Measurements from ENCODE around the gene EPGN. TPM values are rescaled to one million over a fixed set of nuclear protein-coding genes. Genes with fewer than 3 reads are reported as not detected.

EPGN gene
- total RNA-seq, 1 donor from 2014 or later, result 6.9 TPM

DNA sequence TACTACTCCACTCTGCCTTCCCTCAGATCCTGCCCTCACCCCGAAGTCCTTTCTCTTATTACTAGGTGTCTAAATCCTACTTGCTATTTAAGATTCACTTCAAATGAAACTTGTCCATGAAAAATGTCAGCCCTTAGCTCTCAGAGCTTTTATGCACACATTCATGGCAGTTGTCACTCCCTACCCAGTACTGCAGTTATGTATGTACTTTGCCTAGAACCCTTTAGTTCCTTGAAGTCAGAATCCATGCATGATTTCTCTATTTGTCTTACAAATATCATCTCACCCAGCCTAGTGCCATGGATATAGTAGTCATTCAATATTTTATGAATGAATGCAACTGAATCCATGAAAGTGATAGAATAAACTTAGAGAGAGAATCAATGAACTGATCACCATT lies 3.3 kb upstream of the EPGN start:
- H3K4me1 ChIP-seq, result no peaks in the 10 kb centered on the region
- no peak overlapping the region for H3K4me3 ChIP-seq
- no peaks in the 10 kb centered on the region for H3K9me3 ChIP-seq
- H3K27me3 ChIP-seq, result no peaks in the 10 kb centered on the region
- no peaks in the 10 kb centered on the region for H3K36me3 ChIP-seq
- DNase-seq (ENCODE audit: extremely low spot score in 2 of 2), result no peak
- no peak overlapping the region for H3K27ac ChIP-seq
- TF ChIP-seq CTCF (IDR thresholded peaks at IDR 0.05) (no peak), POLR2AphosphoS5 (IDR thresholded peaks at IDR 0.05; ENCODE audit: insufficient read depth in 1 of 2, low read depth in 1 of 2) (no peak), POLR2A (IDR thresholded peaks at IDR 0.05) (no peak)
- intact Hi-C loops (cut with DNase I), result loop anchor here (10.0 kb wide), 1 partner anchor 110 kb away; no protein-coding TSS in a partner anchor

- TF ChIP-seq POLR2AphosphoS5 (IDR thresholded peaks at IDR 0.05; ENCODE audit: insufficient read depth in 1 of 2, low read depth in 1 of 2), result no peak
- TF ChIP-seq POLR2A (IDR thresholded peaks at IDR 0.05), result no peak
- TF ChIP-seq CTCF (IDR thresholded peaks at IDR 0.05), result no peak
- H3K27ac ChIP-seq, result no peak overlapping the region
- intact Hi-C loops (cut with DNase I), result loop anchor here (10.0 kb wide), 1 partner anchor 112 kb away; no protein-coding TSS in a partner anchor
- no peaks in the 10 kb centered on the region for H3K4me1 ChIP-seq
- no peak for DNase-seq (ENCODE audit: extremely low spot score in 2 of 2)
- no peaks in the 10 kb centered on the region for H3K27me3 ChIP-seq
- no peaks in the 10 kb centered on the region for H3K36me3 ChIP-seq
- H3K9me3 ChIP-seq, result no peaks in the 10 kb centered on the region
- no peak overlapping the region for H3K4me3 ChIP-seq
Measured at GRCh38 chr4:74307170-74307569, 1.1 kb upstream of the EPGN start.

- Histone ChIP-seq H3K27ac (no peak overlapping the region), H3K9me3 (no peaks in the 10 kb centered on the region), H3K4me1 (no peaks in the 10 kb centered on the region), H3K36me3 (no peaks in the 10 kb centered on the region), H3K27me3 (no peaks in the 10 kb centered on the region), H3K4me3 (peak overlapping the region in 1 of 2 donors; percentile 18)
- intact Hi-C loops (cut with DNase I), result loop anchor here (10.0 kb wide), 1 partner anchor 114 kb away; no protein-coding TSS in a partner anchor
- TF ChIP-seq CTCF (IDR thresholded peaks at IDR 0.05) (no peak), POLR2AphosphoS5 (IDR thresholded peaks at IDR 0.05; ENCODE audit: insufficient read depth in 1 of 2, low read depth in 1 of 2) (no peak), POLR2A (IDR thresholded peaks at IDR 0.05) (no peak)
- no peak for DNase-seq (ENCODE audit: extremely low spot score in 2 of 2)
Measured at GRCh38 chr4:74309223-74309622, 953 bp downstream of the EPGN start.

- TF ChIP-seq CTCF (IDR thresholded peaks at IDR 0.05) (peak in 1 of 3 experiments; percentile 18), POLR2AphosphoS5 (IDR thresholded peaks at IDR 0.05; ENCODE audit: insufficient read depth in 1 of 2, low read depth in 1 of 2) (no peak), POLR2A (IDR thresholded peaks at IDR 0.05) (no peak)
- H3K27ac ChIP-seq, result no peak overlapping the region
- DNase-seq (ENCODE audit: extremely low spot score in 2 of 2), result no peak
- no peaks in the 10 kb centered on the region for H3K27me3 ChIP-seq
- no peaks in the 10 kb centered on the region for H3K9me3 ChIP-seq
- no peaks in the 10 kb centered on the region for H3K36me3 ChIP-seq
- H3K4me1 ChIP-seq, result no peaks in the 10 kb centered on the region
- H3K4me3 ChIP-seq, result no peak overlapping the region
- intact Hi-C loops (cut with DNase I), result no loop called here
Measured at GRCh38 chr4:74311696-74312313, 3.5 kb downstream of the EPGN start.

- Histone ChIP-seq H3K4me3 (no peak overlapping the region), H3K27ac (no peak overlapping the region), H3K36me3 (no peaks in the 10 kb centered on the region), H3K4me1 (no peaks in the 10 kb centered on the region), H3K9me3 (no peaks in the 10 kb centered on the region), H3K27me3 (no peaks in the 10 kb centered on the region)
- no peak for DNase-seq (ENCODE audit: extremely low spot score in 2 of 2)
- TF ChIP-seq POLR2AphosphoS5 (IDR thresholded peaks at IDR 0.05; ENCODE audit: insufficient read depth in 1 of 2, low read depth in 1 of 2) (no peak), CTCF (IDR thresholded peaks at IDR 0.05) (no peak), POLR2A (IDR thresholded peaks at IDR 0.05) (no peak)
- intact Hi-C loops (cut with DNase I), result no loop called here
Measured at GRCh38 chr4:74314329-74314728, 6.1 kb downstream of the EPGN start.

Data from vagina (tissue), 2 donors.